ENCODE data around the gene EIF3A.

The EIF3A gene

GRCh38 chr10:119007211-119007574 is 73.4 kb downstream of the EIF3A start:
- no peak for DNase-seq (ENCODE audit: low read depth in 2 of 3, low spot score in 1 of 3)

DNA sequence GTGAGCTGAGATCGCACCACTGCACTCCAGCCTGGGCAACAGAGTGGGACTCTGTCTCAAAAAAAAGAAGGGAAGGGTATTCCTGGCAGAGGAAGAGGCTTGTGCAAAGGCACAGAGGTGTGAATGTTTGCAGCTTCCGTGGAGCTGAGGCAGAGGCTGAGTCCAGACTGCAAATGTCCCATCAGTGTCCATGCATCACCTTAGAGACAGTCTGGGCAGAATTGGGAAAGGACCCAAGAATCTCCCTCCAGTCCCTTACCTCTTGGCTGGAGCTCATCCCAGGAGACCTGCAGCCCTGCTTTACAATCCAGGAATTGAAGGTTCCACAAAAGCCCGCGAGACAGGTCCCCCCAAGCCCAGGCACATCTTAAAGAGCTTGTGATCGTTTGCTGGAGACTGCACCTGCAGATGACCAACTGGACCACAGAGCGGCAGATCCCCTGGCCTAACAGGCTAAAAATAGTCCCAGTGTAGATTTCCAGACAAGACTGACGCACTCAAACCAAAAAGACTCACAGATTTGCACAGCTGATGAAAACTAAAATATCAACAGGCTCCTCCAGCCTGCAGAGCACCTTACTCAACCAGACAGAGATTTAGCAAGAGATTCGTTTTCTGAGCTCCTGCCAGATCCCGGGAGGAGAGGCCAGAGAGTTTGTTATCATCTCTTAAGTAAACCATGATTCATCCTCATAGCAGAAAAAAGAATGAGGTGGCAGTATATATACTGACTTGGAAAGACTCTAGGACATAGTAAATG is 74.0 kb downstream of the EIF3A start:
- DNase-seq (ENCODE audit: low read depth in 2 of 3, low spot score in 1 of 3), result no peak

- DNase-seq (ENCODE audit: low read depth in 2 of 3, low spot score in 1 of 3), result no peak
Observed at GRCh38 chr10:119005362-119006043, 75.1 kb downstream of the EIF3A start.

DNA sequence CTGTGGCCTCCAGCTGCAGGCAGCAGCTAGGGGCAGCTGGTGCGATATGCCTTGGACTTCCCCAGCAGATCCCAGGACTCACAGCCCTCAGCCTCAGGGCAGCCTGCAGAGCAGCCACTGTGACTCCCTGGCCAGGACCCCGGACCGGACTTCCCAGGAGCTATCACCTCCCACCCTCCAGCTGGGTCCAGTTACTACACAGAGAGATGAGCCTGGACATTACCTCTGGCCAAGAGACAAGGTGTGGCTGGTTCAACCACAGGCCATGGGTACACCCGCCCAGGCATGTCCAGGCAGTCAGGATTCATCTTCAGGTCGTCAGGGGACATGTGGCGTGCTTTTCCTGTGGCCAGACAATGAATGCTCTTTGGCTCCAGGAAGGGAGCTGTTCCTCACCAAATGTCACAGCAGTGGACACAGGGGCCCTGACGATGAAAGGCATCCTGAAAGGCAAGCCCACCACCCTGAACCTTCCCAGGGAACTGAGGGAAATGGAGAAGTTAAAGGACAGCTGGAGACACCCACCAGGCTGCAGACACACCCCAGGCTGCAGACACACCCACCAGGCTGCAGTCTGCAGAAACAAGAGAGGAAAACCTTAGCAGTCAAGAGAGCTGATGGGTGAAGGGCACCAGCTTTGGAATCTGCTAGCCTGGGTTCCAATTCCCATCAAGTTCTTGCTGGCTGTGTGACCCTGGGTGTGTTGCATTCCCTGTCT is 76.9 kb downstream of the EIF3A start:
- DNase-seq (ENCODE audit: low read depth in 2 of 3, low spot score in 1 of 3), result no peak

DNA sequence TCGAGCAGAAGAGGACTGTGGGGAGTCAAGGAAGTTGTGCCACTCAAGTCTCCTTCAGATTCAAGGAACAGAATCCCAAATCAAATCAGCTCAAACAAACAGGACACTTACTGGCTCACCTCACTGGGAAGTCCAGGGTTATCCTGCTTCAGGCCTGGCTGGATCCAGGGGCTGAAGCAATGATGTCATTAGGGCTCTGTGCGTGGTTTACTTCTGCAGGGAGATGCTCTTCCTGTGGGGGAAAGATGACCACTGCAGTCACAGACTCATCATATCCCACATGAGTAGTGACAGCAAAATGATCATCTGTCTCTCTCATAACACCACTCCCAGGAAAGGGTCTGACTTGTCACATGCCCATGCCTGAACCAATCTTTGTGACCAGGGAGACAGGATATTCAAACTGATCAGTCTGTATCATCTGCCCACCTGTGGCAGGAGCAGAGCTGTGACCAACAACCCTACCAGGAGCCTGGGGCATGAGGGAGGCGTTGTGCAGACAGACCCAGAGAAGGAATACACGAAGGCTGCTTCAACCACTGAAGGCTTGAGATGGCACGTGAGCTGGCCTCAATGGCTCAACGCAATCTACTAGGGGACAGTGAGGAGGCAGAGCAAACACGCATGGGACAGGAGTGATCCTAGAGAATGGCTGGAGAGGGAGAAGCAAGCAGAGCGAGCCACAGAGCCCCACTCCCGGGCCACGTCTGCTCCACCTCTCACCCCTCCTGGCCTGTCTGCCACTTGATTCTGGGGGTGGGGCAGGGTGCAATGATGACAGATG is 78.7 kb downstream of the EIF3A start:
- DNase-seq (ENCODE audit: low read depth in 2 of 3, low spot score in 1 of 3), result no peak

DNA sequence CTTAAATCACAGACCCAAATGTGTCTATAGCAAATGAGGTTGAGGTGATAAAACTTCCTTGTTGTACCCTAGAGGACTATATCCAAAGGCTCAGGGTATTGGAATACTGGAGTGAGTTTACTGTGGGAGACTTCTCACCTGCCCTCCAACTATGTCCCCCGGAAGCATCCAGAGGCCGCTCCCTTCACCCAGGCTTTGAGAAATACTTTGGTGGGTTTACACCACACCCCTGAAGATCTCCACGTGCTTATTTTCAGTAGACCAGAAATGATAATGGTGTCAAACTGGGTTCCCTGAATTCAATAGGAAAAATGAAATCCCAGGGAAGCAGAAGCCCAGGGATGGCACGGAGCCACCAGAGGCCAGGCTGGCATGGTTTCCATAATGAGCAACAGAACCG is 82.4 kb downstream of the EIF3A start:
- no peak for DNase-seq (ENCODE audit: low read depth in 2 of 3, low spot score in 1 of 3)

DNA sequence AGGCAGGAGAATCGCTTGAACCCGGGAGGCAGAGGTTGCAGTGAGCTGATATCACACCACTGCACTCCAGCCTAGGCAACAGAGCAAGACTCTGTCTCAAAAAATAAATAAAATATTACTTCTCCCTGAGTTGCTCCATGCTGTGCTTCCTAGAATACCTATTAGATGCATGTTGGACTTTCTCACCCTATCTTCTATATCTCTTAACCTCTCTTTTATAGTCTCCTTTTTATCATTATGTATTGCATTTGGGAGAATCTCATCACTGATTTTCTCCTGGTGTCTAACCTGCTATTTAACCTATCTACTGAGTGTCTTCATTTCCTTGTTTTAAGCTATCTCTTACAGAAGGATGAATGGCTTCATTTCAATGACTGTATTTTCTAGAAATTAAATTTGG is 83.2 kb downstream of the EIF3A start:
- DNase-seq (ENCODE audit: low read depth in 2 of 3, low spot score in 1 of 3), result no peak

GRCh38 chr10:118995739-118996138 is 84.9 kb downstream of the EIF3A start:
- no peak for DNase-seq (ENCODE audit: low read depth in 2 of 3, low spot score in 1 of 3)

GRCh38 chr10:118994321-118994720 is 86.3 kb downstream of the EIF3A start:
- no peak for DNase-seq (ENCODE audit: low read depth in 2 of 3, low spot score in 1 of 3)

GRCh38 chr10:118993214-118993613 is 87.4 kb downstream of the EIF3A start:
- DNase-seq (ENCODE audit: low read depth in 2 of 3, low spot score in 1 of 3), result no peak

DNA sequence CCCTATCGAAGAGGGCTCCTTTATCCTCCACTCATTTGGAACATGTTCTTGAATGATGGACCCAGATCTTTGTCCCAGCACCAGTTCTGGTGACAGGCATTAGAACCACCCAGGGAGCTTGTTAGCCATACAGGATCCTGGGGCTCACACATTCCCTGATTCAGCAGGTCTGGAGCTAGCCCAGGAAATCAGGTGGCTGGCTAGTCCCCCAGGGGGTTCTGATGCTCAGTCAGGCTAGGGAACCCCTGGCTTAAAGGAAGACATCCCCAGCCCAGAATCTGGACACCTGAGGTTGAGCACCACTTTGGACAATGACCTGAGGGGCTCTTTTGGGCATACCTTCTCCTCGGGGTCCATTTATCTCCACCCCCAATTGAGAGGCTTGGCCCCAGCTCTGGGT is 88.1 kb downstream of the EIF3A start:
- no peak for DNase-seq (ENCODE audit: low read depth in 2 of 3, low spot score in 1 of 3)

- DNase-seq (ENCODE audit: low read depth in 2 of 3, low spot score in 1 of 3), result no peak
Observed at GRCh38 chr10:118990326-118990725, 90.3 kb downstream of the EIF3A start.

DNA sequence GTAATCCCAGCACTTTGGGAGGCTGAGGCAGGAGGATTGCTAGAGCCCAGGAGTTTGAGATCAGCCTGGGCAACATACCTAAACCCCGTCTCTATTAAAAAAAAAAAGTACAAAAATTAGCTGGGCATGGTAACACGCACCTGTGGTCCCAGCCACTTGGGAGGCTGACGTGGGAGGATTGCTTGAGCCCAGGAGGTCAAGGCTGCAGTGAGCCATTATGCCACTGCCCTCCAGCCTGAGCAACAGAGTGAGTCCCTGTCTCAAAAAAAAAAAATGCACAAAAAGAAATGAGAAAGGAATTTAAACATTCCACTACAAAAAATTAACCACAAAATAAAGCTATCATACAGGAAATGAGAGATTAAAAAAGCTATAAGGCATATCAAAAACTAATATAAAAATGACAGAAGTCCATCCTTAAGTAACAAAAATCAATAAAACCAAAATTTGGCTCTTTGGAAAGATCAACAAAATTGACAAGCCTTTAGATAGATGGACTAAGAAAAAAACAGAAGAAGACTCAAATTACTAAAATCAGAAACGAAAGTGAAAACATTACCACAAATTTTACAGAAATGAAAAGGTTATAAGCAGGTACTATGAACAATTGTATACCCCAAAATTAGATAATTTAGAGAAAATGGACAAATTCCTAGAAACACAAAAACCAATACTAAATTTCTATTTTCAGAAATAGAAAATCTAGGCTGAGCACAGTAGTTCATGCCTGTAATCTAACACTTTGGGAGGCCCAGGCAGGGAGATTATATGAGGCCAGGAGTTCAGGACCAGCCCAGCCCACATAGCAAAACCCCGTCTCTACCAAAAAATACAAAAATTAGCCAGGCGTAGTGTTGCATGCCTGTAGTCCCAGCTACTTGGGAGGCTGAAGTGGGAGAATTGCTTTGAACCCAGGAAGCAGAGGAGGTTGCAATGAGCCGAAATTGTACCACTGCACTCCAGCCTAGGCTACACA is 93.5 kb downstream of the EIF3A start:
- DNase-seq (ENCODE audit: low read depth in 2 of 3, low spot score in 1 of 3), result no peak

- DNase-seq (ENCODE audit: low read depth in 2 of 3, low spot score in 1 of 3), result no peak
Observed at GRCh38 chr10:118985576-118985975, 95.0 kb downstream of the EIF3A start.

Data from stimulated activated CD4-positive, alpha-beta T cell treated with anti-CD3 and anti-CD28 coated beads, Interleukin-12 subunit alpha, Interleukin-12 subunit beta, amount 100 ng/mL, for 48 hours (primary cell).